GM18520 (cell line): ENCODE data around the gene LRCH1.

Experiments used
- ATAC-seq: cut with Tn5 transposase; IDR thresholded peaks from one replicate; pipeline ENCODE4 v1.9.1; 2021; ENCODE audit not compliant: unreplicated experiment

The LRCH1 gene

DNA sequence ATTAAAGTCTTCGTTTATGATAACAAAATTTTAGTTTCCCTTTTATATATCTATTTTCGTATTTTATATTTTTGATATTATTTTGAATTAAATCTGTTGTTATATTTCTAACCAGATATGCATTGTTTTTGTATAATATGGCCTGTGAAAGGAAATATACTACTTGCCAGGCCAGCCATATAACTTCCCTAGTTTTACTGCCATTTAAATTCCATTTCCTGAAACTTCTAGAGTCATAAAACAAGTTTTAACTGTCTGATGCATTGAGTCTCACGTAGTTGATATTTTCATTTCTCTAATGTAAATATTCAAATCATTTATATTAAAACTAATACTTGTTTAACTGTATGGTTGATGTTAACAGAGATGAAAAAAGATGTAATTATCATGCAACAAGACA is 230.5 kb downstream of the LRCH1 start:
- ATAC-seq = no peak

DNA sequence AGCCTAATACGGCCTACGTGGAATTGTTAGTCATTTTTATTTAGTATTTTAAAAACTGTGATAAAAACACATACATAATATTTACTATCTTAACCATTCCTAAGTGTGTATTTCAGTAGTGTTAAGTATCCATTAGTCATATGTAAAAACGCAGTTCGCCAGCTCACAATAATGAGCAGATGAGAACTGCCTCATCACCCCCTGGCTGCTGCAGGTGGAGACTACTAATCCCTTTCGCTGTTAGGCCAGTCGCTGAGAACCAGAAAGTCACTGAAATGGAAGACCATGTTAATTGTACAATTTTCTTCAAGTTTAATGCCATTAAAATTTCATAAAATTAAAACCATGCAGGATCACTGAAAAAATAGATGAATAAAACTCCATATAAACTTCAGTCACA is 242.4 kb downstream of the LRCH1 start:
- ATAC-seq = no peak

DNA sequence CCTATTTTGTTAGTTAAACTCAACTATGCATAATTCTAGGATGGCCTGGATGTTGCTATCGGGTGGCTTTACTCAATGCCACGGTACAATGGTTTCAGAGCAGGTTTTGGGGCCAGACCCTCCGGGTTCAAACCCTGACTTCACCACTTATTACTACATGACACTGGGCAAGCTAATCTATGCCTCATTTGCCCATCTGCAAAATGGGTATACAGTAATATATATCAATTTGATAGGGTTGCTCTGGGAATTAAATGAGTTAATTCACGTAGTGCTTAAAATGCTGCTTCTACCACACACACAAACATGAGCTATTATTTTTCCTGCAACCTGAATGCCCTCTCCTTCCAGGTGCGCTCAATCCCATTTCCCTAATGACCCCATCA is 243.2 kb downstream of the LRCH1 start:
- no peak for ATAC-seq

DNA sequence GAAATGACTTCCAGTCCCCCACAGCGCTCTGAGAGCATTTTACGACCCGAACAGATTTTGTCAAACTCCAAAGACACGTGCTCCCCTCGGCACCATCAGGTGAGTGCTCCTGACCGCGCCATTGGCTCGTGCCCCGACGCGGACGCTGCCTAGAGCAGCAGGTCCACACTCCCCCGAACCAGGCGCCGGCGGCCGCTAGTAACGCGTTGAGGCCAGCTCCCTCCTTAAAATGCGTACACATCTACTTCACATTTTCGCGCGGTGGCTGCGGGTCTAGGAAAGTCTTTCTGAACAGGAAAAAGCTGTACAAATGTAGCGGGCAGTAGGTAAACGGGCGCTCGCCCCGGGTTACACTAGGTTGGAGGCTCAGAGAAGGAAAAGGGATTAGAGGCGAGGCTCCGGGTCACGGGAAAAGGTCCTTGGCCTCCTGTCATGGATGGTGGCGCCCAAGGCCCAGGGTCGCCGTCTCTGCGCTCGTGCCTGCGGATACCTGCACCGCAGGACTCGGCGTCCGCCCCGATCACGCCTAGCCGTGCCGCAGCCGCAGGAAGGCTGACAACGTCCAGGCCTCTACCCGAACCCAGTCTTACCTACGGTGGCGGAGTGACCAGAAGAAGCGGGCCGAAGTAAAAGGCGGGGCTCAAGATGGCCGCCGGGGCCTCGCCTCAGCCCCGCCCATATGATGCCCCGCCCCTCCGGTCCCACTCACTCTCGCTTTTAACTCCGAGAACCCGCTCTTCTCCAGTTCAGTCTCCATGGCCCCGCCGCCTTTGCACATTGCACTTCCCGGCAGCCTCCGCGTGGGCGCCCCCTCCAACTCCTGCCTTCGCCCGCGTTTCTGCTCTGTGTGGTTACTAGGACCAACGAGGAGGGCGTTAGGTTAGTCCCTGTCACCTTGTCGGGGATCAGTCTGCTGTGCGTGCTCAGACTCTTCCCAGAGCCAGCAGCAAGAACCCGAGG is 243.8 kb downstream of the LRCH1 start, which contains the start of gene ESD:
Gene ESD, minus strand, starts transcription at position 647 of the 960 bp plus-strand sequence. CDS start 5,748 bp downstream, outside the sequence.
- peak; percentile 67 for ATAC-seq

DNA sequence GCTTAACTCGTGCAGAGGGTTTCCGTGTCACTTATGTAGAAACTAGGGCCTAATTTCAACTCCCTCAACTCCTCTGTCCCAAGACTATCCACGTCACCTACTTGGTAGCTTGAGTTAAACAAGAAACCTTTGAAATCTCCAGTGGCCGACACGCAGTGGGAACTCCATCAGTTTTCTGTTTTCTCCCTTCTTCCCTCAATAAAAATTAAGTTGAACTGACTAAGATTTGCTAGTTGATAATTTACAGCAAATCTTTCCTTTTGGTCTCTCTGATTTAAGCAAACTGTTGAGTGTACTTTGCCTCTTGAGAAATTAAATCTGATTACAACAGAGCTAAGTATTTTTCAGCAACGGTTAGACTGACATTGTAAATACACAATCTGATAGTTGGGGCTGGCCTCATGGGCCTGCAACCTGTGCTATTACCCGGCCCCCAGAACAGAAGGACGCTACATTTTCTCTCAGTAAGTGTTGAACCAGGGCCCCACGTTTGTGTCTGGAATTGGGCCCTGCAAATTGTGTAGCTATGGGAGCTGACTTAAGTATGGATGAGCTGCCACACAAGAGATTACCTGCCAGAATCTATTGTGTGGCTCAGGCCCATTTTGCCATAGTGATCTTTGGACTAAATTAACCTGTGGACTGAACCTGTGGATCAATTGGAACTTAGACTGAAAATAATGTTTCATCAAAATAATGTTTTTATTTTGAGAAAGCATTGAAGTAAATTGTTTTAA is 244.7 kb downstream of the LRCH1 start:
- ATAC-seq = no peak

DNA sequence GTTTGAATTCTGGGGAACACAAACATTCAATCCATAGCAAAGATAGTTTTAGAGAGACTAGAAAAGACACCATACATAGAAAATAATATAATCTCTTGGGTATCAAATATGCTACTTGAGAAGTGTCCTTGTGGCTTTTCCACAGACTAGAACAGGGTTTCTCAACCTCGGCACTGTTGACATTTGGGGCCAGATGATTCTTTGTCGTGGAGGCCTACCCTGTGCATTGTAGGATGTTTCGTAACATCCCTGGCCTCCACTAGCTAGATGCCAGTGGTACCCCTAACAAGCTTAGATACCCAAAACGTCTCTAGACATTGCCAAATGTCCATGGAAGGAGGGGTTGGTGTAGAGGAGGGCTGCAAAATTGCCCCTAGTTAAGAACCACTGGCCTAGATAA is 246.2 kb downstream of the LRCH1 start:
- ATAC-seq = no peak

DNA sequence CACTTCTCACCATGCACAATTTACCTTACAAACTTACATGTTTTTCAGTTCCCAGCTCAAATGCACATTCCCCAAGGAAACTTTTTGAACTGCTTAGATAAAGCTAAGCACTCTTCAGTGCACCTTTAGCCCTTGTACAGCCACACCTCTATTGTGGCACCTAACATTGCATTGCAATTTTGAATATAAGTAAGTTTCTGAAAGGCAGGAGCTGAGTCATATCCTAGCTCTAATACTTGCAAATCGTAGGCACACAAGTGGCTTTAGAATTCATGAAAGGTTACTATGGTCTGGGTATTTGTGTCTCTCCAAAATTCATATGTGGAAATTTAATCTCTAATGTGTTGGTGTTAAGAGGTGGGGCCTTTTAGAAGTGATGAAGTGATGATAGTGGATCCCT is 248.9 kb downstream of the LRCH1 start:
- no peak for ATAC-seq
